HepG2 (cell line): ENCODE measurements around the gene AP2A2. TPM values are rescaled to one million over a fixed set of nuclear protein-coding genes. Genes with fewer than 3 reads are reported as not detected.

Source experiments
- ATAC-seq: fragments of 200-7000 bp; cut with Tn5 transposase; 3 replicates; pipeline ENCODE4 v1.9.1; 2020; ENCODE audit warnings: mild to moderate bottlenecking, moderate library complexity
- BruUV-seq: library from RNA; stranded (reverse); fragments of 400-500 nt; replicated peaks from 2 replicates; lab custom pipeline; 2021; lab: Mats Ljungman, UMichigan
- CTCF ChIA-PET: fragments of 300-600 bp; formaldehyde crosslinking; extraction: SDS; loops from one replicate; lab custom pipeline; 2021; ENCODE audit warnings: low total read pairs, inconsistent platforms, low intra/inter-chr PET ratio; lab: Yijun Ruan, JAX
- POLR2A ChIA-PET: fragments of 350-600 bp; sonication (Branson Sonifier 250); formaldehyde crosslinking; loops from one replicate; lab custom pipeline; 2020; ENCODE audit warnings: antibody characterized with exemption, inconsistent platforms; lab: Yijun Ruan, JAX
- DNase-seq: peaks from one replicate; pipeline ENCODE4 v3.0.0-alpha.2; 2015; ENCODE audit warnings: low spot score
- FAIRE-seq: peaks from 3 replicates; lab custom pipeline; 2011; peaks lifted over from hg19 to GRCh38; lab: Jason Lieb, UNC
- H2AFZ ChIP-seq: one replicate; pipeline ENCODE4 v1.6.1; 2011; ENCODE audit warnings: low read length, inconsistent platforms
- H3K27ac ChIP-seq: fragments of 300-600 bp; 3 replicates; pipeline ENCODE4 v1.8.0; 2011; ENCODE audit warnings: mixed run types, mild to moderate bottlenecking, mixed read lengths, low read length, inconsistent platforms; ENCODE audit not compliant: insufficient read depth; ENCODE audit errors: extremely low read length
- H3K27me3 ChIP-seq, 2 experiments: fragments of 200-600 bp in 1 of 2; 2 replicates in 1 of 2; 3 replicates in 1 of 2; pipeline versions ENCODE4 v1.6.0 to v1.8.0; 2011; ENCODE audit warnings: low read length in 2 of 2, mild to moderate bottlenecking in 2 of 2, moderate library complexity in 2 of 2, inconsistent platforms in 1 of 2; ENCODE audit not compliant: insufficient read depth in 2 of 2, control insufficient read depth in 1 of 2
- H3K36me3 ChIP-seq, 2 experiments: fragments of 200-600 bp in 1 of 2; replicated peaks in 1 of 2; 2 replicates in 1 of 2; 3 replicates in 1 of 2; pipeline versions ENCODE4 v1.5.1 to v1.8.0; 2011; ENCODE audit warnings: low read length in 2 of 2, inconsistent platforms in 1 of 2; ENCODE audit not compliant: insufficient read depth in 2 of 2, control insufficient read depth in 1 of 2
- H3K4me1 ChIP-seq: 2 replicates; pipeline ENCODE4 v1.5.1; 2012; ENCODE audit warnings: low read length, inconsistent platforms; ENCODE audit not compliant: insufficient read depth
- H3K4me2 ChIP-seq: 2 replicates; pipeline ENCODE4 v1.6.0; 2011; ENCODE audit warnings: low read depth, low read length, inconsistent platforms
- H3K4me3 ChIP-seq, 3 experiments: fragments of 200-600 bp in 1 of 3; sonication (generic), shearing (Covaris generic) in 1 of 3; replicated peaks in 1 of 3; 2 replicates each; pipeline ENCODE4 v1.5.1; 2011 to 2016; ENCODE audit warnings: low read length in 3 of 3, inconsistent platforms in 2 of 3, low read depth in 2 of 3, mild to moderate bottlenecking in 2 of 3, control low read depth in 1 of 3, mixed read lengths in 1 of 3; ENCODE audit not compliant: insufficient read depth in 1 of 3
- H3K79me2 ChIP-seq: one replicate; pipeline ENCODE4 v1.6.1; 2011; ENCODE audit warnings: low read length, inconsistent platforms; ENCODE audit not compliant: insufficient read depth
- H3K9ac ChIP-seq: 2 replicates; pipeline ENCODE4 v1.6.0; 2011; ENCODE audit warnings: mild to moderate bottlenecking, low read depth, low read length, inconsistent platforms; ENCODE audit not compliant: insufficient read depth
- H3K9me3 ChIP-seq: 2 replicates; pipeline ENCODE4 v1.5.1; 2012; ENCODE audit warnings: mild to moderate bottlenecking, low read length
- H4K20me1 ChIP-seq: 2 replicates; pipeline ENCODE4 v1.6.0; 2011; ENCODE audit warnings: inconsistent platforms, mild to moderate bottlenecking, low read length, moderate library complexity; ENCODE audit not compliant: insufficient read depth
- ELF4 ChIP-seq: sonication (generic); formaldehyde crosslinking; IDR thresholded peaks from 2 replicates; pipeline ENCODE4 v1.5.0; 2020; ENCODE audit warnings: missing genetic modification reagents, mild to moderate bottlenecking, moderate library complexity, borderline replicate concordance
- FOXA1 ChIP-seq, 2 experiments: fragments of 450-650 bp in 1 of 2; sonication (generic) in 1 of 2; formaldehyde crosslinking in 1 of 2; IDR thresholded peaks; 2 replicates each; pipeline versions ENCODE4 v1.4.0 to v1.6.1; 2016 to 2020; ENCODE audit warnings: missing genetic modification reagents in 1 of 2
- HDAC2 ChIP-seq: sonication (generic); formaldehyde crosslinking; IDR thresholded peaks from 2 replicates; pipeline ENCODE4 v1.4.0; 2020; ENCODE audit warnings: missing genetic modification reagents
- KAT2B ChIP-seq: fragments of 150-350 bp; IDR thresholded peaks from 2 replicates; pipeline ENCODE4 v1.6.1; 2014; ENCODE audit warnings: low read depth, low read length, borderline replicate concordance
- LBX2 ChIP-seq: sonication (generic); formaldehyde crosslinking; IDR thresholded peaks from 2 replicates; pipeline ENCODE4 v1.5.0; 2020; ENCODE audit warnings: missing genetic modification reagents, mild to moderate bottlenecking, borderline replicate concordance
- MED13 ChIP-seq: sonication (generic); formaldehyde crosslinking; IDR thresholded peaks from 2 replicates; pipeline ENCODE4 v1.5.0; 2020; ENCODE audit warnings: missing genetic modification reagents
- MEIS1 ChIP-seq: sonication (generic); formaldehyde crosslinking; IDR thresholded peaks from 2 replicates; pipeline ENCODE4 v1.9.0; 2021; ENCODE audit warnings: mild to moderate bottlenecking, missing genetic modification reagents, moderate library complexity, borderline replicate concordance
- MEIS2 ChIP-seq: sonication (generic); formaldehyde crosslinking; IDR thresholded peaks from 2 replicates; pipeline ENCODE4 v1.9.0; 2021; ENCODE audit warnings: mild to moderate bottlenecking, missing genetic modification reagents
- MTERF4 ChIP-seq: sonication (generic); formaldehyde crosslinking; IDR thresholded peaks from 2 replicates; pipeline ENCODE4 v1.8.0; 2023; ENCODE audit warnings: mild to moderate bottlenecking, missing genetic modification reagents
- MYPOP ChIP-seq: sonication (generic); formaldehyde crosslinking; IDR thresholded peaks from 2 replicates; pipeline ENCODE4 v1.8.1; 2023; ENCODE audit warnings: mild to moderate bottlenecking, moderate library complexity, missing genetic modification reagents
- SP2 ChIP-seq: sonication (generic); formaldehyde crosslinking; IDR thresholded peaks from 2 replicates; pipeline ENCODE4 v1.5.1; 2020; ENCODE audit warnings: mild to moderate bottlenecking, missing genetic modification reagents
- TIGD3 ChIP-seq: sonication (generic); formaldehyde crosslinking; IDR thresholded peaks from 2 replicates; pipeline ENCODE4 v1.5.1; 2020; ENCODE audit warnings: mild to moderate bottlenecking, missing genetic modification reagents, borderline replicate concordance
- ZBTB42 ChIP-seq: sonication (generic); formaldehyde crosslinking; IDR thresholded peaks from 2 replicates; pipeline ENCODE4 v1.5.0; 2020; ENCODE audit warnings: mild to moderate bottlenecking, missing genetic modification reagents
- ZFP82 ChIP-seq: sonication (generic); formaldehyde crosslinking; IDR thresholded peaks from 2 replicates; pipeline ENCODE4 v1.5.1; 2020; ENCODE audit warnings: mild to moderate bottlenecking, missing genetic modification reagents, borderline replicate concordance
- ZNF138 ChIP-seq: sonication (generic); formaldehyde crosslinking; IDR thresholded peaks from 2 replicates; pipeline ENCODE4 v1.5.0; 2020; ENCODE audit warnings: mild to moderate bottlenecking, low read depth, missing genetic modification reagents
- ZNF430 ChIP-seq: sonication (generic); formaldehyde crosslinking; IDR thresholded peaks from 2 replicates; pipeline ENCODE4 v1.9.0; 2021; ENCODE audit warnings: mild to moderate bottlenecking, missing genetic modification reagents
- ZNF451 ChIP-seq: sonication (generic); formaldehyde crosslinking; IDR thresholded peaks from 2 replicates; pipeline ENCODE4 v1.5.0; 2020; ENCODE audit warnings: mild to moderate bottlenecking, missing genetic modification reagents
- ZNF530 ChIP-seq: sonication (generic); formaldehyde crosslinking; IDR thresholded peaks from 2 replicates; pipeline ENCODE4 v1.5.0; 2020; ENCODE audit warnings: low read depth, mild to moderate bottlenecking, missing genetic modification reagents
- ZNF607 ChIP-seq: sonication (generic); formaldehyde crosslinking; IDR thresholded peaks from 2 replicates; pipeline ENCODE4 v1.5.1; 2020; ENCODE audit warnings: missing genetic modification reagents, mild to moderate bottlenecking, borderline replicate concordance
- ZNF614 ChIP-seq: IDR thresholded peaks from 2 replicates; pipeline ENCODE4 v1.6.1; 2018; ENCODE audit warnings: missing biosample characterization, missing genetic modification reagents, inconsistent platforms, borderline replicate concordance
- ZNF747 ChIP-seq: sonication (generic); formaldehyde crosslinking; IDR thresholded peaks from 2 replicates; pipeline ENCODE4 v1.8.1; 2023; ENCODE audit warnings: missing genetic modification reagents, mild to moderate bottlenecking, borderline replicate concordance
- ZNF83 ChIP-seq: sonication (generic); formaldehyde crosslinking; IDR thresholded peaks from 2 replicates; pipeline ENCODE4 v1.4.0; 2020; ENCODE audit warnings: missing genetic modification reagents, mild to moderate bottlenecking, borderline replicate concordance
- WGBS: methylation state at CpG from one replicate; pipeline ENCODE4 v1.1.6; 2017; ENCODE audit warnings: low lambda C conversion rate; 5-methylcytosine and 5-hydroxymethylcytosine counted together
- in situ Hi-C: cut with HindIII; loops from 2 replicates; pipeline ENCODE4 v1.10.0; 2017; ENCODE audit warnings: low pct_unique_long_range_greater_than_20kb; ENCODE audit not compliant: extremely low pct_ligation_motif_present
- intact Hi-C: fragments of 100-400 bp; cut with micrococcal nuclease; formaldehyde crosslinking; loops from one replicate; pipeline ENCODE4 v1.10.0; 2022; ENCODE audit not compliant: unreplicated experiment
- polyA plus RNA-seq, 8 experiments: library from polyadenylated mRNA; depleted of rRNA in 3 of 8; stranded (reverse) in 7 of 8; unstranded in 1 of 8; fragments of >200 nt; fragmentation: Illumina TruSeq in 4 of 8; extraction: Trizol in 4 of 8; gene quantifications; 2 replicates each; pipeline versions ENCODE4 v1.2.1 to v1.2.3, GENCODE V29; 2011 to 2016; ENCODE audit warnings: low read depth in 4 of 8, missing spikeins in 1 of 8, mixed read lengths in 1 of 8; ENCODE audit not compliant: insufficient read depth in 1 of 8
- total RNA-seq, 5 experiments: library from RNA; depleted of rRNA; stranded (reverse); fragments of >200 nt; fragmentation: Illumina TruSeq; extraction: Trizol; gene quantifications; 2 replicates each; pipeline ENCODE4 v1.2.3, GENCODE V29; 2016; ENCODE audit warnings: low read depth in 1 of 5

Gene AP2A2
- total and polyA plus RNA-seq, 2 of the 13 experiments (the other 11 are each of a cell fraction or from before 2014, with no cell fraction given) = 25.7 to 75.7 TPM

GRCh38 chr11:925158-925495, 543 bp upstream of the AP2A2 start:
- no TSS peak for BruUV-seq
- Histone ChIP-seq H3K36me3 (peaks cover 3% of the 10 kb centered on the region in 2 experiments; a peak in 4 of 5 replicates), H3K27me3 (no peaks in the 10 kb centered on the region; a peak in 1 of 5 replicates), H3K79me2 (peaks cover 37% of the 10 kb centered on the region), H2AFZ (no peak overlapping the region), H3K4me2 (peak overlapping the region; percentile 78), H3K27ac (peak overlapping the region; percentile 71), H3K4me1 (peaks cover 81% of the 10 kb centered on the region), H3K9me3 (no peaks in the 10 kb centered on the region), H3K4me3 (peak overlapping the region; percentile 36 to 69 (median 62)), H3K9ac (peak overlapping the region; percentile 72), H4K20me1 (peaks cover 16% of the 10 kb centered on the region)
- DNase-seq = no peak
- ChIA-PET POLR2A (interaction anchor here (1.1 to 4.9 kb wide), 5 partner anchors 9 to 27 kb away, joined by 3 to 37 read pairs (median 5); partner anchors contain the start of gene CHID1), CTCF (no interaction called here)
- ATAC-seq = peak; percentile 4
- FAIRE-seq = no peak
- in situ Hi-C loops = no loop called here
- intact Hi-C loops = loop anchor here (2.0 kb wide), 1 partner anchor 28 kb away; no protein-coding TSS in a partner anchor
- 32% methylated on average over 11 of the region's 28 CpGs for WGBS
- TF ChIP-seq MED13 (CRISPR knock-in tag) (0 out of 2 replicates have a peak, but pooled peaks have one; percentile 21), ZNF138 (no peak), HDAC2 (CRISPR knock-in tag) (no peak), TIGD3 (no peak), FOXA1 (IDR thresholded peaks at IDR 0.05) (no peak), FOXA1 (CRISPR knock-in tag; IDR thresholded peaks at IDR 0.05) (no peak), ZNF83 (CRISPR knock-in tag) (0 out of 2 replicates have a peak, but pooled peaks have one; percentile 33), MTERF4 (CRISPR knock-in tag) (no peak), ELF4 (CRISPR knock-in tag) (no peak), ZBTB42 (CRISPR knock-in tag) (no peak), LBX2 (CRISPR knock-in tag) (no peak), ZNF614 (0 out of 2 replicates have a peak, but pooled peaks have one; percentile 1), ZNF530 (CRISPR knock-in tag) (no peak), ZNF747 (no peak), KAT2B (no peak), ZNF451 (CRISPR knock-in tag) (peak; percentile 15; the same call in 1 of the 2 replicates), ZNF430 (CRISPR knock-in tag) (no peak), SP2 (no peak), MYPOP (no peak), ZNF607 (CRISPR knock-in tag) (0 out of 2 replicates have a peak, but pooled peaks have one; percentile 56), MEIS2 (CRISPR knock-in tag) (peak; percentile 68; the same call in 1 of the 2 replicates), ZFP82 (CRISPR knock-in tag) (0 out of 2 replicates have a peak, but pooled peaks have one; percentile 53), MEIS1 (CRISPR knock-in tag) (no peak; the same call in 1 of the 2 replicates)
